RPMI8226 (cell line): ENCODE measurements around the gene UPF2.

ENCODE experiments used
- DNase-seq: peaks from one replicate; pipeline ENCODE4 v3.0.0-alpha.2; 2015

Gene UPF2

DNA sequence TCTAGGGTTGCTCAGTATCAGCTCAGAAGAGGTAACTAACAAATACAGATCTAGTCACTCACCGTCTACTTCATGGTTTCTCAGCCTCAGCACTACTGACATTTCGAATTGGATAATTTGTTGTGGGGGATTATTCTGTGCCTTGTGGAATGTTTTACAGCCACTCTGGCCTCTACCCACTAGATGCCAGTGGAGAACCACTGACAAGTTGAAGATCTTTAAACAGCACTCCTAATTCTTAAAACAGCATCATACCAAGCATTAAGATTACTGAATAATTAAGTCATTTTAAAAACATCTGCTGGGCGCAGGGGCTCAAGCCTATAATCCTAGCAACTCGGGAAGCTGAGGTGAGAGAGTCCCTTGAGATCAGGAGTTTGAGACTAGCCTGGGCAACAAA lies 82.6 kb downstream of the UPF2 start:
- no peak for DNase-seq

DNA sequence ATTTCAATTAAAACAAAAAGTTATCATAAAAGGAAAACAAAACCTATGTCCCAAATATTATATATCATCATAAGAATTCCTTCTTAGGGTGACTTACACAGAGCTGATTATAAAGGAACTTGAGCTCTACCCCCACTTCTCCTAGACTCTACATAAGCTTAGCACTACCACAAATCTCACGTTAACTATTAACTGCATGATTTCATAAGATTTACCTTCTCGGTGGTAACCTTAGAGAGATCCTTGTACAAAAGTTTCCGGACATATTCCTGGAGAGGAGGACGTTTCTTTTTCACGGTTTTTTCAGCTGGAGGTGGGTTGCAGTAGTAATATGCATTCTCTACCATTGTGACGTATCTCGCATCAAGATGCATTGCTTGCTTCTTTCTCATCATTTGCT lies 83.7 kb downstream of the UPF2 start:
- no peak for DNase-seq

DNA sequence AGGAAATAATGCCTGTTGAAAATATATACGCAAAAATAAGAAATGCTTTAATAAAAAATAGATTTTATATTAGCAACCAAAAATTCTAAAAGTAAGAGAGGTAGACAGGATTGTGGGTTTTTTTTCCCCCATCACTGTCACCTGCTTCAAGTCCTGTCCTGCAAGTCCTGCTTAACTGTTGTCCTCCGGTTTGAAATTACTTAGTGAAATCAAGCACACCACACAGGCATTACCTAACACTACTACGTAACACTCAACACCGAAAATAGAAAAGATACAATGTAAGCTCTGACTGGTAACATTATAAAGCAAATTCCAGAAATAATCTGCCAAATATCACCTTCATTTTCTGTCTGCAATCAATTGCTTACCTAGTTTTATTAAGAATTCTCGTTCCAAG lies 90.9 kb downstream of the UPF2 start:
- no peak for DNase-seq

DNA sequence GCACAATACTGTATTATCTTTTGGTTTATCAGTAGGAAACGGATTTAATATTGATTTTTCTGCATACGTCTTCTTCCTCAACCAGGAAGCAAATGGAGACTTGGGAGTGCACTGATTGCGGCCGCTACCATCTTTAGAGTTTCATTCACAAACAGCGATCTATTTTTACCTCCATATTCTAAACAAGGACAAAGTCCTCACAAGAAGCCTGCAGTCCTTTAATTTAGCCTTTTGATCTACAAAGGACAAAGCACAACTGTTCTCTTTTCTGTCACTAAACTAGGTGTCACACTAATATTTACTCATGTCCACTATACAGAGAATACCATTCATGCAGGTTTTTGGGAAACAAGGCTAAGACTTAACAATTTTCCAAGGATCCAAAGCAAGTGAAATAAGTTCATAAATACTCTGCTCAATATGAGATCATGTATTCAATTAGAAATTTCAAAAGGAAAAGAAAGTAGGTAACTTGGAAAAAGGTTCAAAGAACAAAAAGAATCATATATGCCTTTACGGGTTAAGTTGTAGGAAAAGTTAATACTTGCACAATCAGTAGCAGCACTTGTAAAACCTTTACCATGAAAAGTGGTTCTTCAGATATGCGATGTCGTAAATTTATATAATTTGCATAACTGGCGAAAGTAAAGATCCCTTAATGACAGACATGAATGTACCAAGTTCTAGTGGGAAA lies 92.1 kb downstream of the UPF2 start:
- no peak for DNase-seq

DNA sequence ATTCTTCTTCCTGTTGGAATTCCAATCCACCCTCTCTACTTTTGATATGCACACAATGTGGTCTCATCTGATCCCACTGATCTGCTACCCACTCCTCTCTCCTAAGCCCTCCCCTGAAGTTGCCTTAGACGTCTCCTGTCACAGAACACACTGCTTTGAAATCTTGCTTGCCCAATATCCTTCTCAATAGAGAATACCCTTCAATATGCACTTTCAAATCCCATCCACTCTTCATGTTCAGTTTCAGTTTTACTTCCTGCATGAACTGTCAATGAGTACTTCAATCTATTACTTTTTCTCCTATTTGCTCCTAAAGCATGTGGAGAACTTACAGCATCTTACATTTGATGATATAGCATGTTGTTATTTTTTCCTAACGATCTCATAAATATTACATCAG lies 93.5 kb downstream of the UPF2 start:
- DNase-seq: no peak

DNA sequence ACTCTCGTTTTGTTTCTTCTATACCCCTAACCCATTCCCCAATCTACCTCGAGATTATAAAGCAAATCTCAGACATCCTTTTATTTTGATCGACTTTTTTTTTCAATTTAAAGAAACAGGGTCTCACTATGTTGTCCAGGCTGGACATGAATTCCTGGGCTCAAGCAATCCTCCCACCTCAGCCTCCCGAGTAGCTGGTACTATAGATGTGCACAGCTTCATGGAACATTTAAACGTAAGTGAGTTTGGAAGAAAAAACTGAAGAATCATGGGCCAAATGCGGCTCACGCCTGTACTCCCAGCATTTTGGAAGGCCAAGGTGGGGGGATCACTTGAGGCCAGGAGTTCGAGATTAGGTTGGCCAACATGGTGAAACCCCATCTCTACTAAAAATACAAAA lies 96.0 kb downstream of the UPF2 start:
- no peak for DNase-seq

DNA sequence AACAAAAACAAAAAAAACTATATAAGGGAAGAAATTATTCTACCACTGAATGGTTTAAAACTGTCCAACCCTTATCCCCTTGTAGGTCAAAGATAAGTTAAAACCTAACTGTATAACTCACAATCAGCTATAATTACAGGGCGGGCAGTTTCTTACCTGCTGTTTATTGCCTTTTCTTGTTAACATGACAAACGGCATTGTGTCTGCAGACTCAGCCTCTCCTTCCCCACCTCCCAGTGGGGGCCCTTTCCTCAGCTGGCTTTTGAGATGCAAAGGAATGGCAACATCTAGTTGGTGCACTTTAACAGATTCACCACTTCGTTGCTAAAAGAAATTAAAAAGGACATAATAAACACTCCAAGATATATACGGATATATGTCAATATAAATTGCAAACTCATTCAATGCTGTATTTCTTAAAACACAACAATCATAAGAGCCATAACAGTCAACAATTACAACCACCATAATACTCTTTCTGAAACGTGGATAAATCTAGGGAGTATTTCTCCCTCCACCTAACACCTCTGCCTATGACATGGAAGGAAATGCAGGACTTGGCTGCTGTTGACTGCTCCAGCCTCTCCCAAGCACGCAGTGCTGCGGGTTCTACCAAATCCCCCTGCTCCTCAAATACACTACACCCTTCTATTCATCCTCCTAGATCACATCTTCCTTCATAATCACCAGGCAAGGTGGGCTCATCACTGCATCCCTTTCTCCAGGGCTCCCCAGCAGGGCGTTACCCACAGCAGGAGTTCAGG lies 106.0 kb downstream of the UPF2 start:
- DNase-seq: no peak

DNA sequence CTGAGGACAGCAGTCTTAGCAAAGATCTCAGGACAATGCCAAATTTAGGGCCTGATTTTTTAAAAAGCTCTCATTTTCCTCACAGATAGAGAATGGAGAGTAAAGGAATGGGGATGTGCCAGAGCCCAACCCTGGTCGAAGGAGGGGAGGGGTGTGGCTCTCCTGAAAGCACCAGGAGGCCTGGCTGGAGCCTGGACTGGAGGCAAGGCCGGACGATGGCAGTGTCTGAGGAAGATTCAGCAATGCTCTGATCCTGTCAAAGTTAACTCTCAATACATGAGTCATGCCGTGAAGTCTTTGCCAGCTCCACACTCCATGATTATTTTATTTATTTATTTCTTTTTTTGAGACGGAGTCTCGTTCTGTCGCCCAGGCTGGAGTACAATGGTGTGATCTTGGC lies 108.3 kb downstream of the UPF2 start:
- DNase-seq: no peak

DNA sequence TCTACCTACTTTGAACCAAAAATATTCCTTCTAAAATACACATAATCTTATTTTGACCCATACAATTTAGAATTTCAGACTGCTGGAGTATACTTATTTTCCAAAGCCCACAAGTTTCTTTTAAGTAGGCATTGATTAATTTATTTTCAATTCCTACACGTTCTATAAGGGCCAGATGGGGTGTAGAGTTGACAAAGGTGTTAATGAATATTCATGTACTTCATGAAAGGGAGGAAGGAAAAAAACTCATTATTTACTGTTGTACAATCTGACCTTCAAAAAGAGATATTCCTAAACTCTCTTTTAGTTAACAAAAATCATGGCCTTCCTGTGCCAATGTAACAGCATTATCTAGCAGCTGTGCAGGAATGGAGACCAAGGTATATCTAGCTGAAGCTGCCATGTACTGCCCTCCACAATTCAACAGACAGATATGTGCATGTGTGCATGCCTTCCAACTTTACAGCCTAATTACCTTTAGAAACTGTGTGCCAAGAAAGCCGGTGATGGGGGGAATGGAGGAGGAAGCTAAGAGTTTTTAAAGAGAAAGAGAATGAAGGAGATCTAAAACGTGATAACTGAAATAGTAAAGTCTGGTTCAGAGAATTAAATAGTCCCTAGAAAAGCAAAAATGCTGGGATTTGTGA lies 108.9 kb downstream of the UPF2 start:
- DNase-seq: no peak

DNA sequence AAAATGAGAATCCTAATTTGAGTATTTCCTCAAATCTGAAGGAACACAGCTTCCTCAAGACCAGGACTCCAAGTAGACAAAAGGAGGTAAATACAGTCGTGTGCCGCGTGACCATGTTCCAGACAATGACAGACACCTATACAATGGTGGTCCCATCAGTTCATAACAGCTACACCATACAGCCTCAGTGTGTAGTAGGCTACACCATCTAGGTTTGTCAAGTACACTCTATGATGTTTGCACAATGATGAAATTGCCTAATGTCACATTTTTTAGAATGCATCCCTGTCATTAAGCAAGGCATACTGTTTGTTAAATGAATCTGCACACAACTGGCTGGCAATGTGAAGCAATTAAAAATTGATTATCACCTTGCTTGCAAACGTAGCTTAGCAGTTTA lies 111.6 kb downstream of the UPF2 start:
- DNase-seq: no peak

DNA sequence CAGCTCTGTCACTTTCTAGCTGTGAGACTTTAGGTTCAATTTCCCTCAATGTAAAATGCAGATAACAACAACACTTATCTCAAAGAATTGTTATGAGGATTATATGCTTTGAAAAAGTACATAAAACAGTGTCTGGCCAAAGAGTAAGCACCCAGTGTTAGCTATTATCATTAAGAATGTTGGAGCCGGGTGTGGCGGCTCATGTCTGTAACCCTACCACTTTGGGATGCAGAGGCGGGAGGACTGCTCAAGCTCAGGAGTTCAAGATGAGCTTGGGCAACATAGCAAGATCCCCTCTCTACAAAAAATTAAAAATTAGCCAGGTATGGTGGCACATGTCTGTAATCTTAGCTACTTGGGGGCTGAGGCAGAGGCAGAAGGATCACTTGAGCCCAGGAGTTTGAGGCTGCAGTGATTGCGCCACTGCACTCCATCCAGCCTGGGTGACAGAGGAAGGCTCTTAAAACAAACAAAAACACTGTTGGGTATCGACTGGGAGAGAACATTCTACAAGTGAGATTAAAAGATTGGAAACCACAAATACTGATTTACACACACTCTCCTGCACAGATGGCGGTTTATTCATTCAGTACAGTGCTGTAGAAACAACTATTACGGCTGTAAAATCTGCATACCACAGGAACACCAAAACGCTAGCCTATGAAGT lies 112.2 kb downstream of the UPF2 start:
- no peak for DNase-seq

DNA sequence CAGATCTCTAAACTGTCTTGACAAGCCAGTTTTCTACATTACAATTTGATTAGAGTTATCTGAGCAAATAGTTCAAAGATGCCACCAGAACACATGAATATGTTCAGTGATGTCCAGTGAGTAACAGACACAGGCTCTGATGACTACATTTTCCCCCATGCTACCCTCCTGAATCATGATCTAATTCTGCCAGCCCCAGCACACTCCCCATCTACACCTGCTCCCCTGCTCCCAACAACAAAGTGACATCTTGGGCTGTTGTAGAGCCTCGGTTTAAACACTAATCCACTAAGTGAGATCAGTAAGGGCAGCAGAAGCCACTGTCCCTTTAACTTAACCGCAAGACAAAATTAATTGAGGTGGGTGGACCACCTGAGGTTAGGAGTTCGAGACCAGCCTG lies 114.9 kb downstream of the UPF2 start:
- DNase-seq: no peak

DNA sequence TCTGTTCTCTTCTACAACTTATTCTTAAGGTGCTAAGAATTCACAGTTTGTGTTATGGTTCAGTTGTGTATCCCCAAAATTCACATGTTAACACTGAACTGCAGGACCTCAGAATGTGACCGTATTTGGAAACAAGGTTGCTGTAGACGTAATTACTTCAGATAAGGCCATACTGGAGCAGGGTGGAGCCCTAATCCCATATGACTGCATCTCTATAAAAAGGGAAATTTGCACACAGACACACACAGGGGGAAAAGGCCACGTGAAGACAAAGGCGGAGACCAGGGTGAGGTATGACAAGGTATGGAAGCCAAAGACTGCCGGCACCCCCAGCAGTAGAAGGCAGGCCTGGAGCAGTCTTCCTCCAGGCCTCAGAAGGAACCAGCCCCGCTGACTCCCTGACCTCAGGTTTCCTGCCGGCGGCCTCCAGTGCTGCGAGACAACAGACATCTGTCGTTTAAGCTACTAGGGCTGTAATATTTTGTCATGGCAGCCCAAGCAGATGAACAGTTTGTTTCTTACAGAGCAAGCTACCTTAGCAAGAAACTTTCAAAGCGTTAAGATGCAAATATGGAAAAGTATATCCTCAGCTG lies 120.7 kb downstream of the UPF2 start:
- no peak for DNase-seq

DNA sequence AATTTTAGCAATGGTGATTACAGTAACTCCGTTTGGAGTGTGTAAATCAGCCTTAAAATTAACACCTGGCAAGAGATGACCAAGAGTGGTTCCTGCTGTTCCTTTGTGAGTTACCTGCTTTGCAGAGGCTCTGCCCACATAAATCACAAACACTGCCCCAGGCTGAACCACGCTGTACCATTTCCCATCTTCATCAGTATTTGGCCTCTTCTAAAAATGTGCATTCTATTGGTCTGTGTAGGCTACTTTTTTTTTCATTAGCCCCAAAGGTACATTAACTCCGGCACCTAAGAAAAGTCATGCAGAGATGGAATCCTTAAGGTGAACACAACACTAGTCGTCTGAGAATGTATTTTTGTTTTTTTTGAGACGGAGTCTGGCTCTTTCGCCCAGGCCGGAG lies 123.3 kb downstream of the UPF2 start:
- no peak for DNase-seq

DNA sequence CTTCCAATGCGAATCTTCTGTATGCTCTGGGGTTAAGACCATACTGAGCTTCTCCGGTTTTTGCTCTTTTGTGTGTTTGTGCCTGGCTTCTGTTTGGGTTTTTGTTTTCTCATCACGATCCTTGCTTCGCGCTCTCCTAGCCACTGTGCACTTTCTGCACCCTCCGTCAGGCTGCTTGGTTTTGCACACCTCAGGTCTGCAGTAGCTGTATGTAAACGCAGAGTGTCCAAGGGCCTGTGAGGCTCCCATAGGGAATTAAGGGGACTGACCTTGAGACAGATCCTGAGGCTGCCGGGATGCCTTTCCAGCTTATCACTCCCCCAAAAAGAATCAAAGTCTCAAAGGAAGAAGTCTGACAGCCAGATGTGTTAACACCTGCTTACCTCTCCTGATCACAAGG lies 124.2 kb downstream of the UPF2 start:
- DNase-seq: no peak

DNA sequence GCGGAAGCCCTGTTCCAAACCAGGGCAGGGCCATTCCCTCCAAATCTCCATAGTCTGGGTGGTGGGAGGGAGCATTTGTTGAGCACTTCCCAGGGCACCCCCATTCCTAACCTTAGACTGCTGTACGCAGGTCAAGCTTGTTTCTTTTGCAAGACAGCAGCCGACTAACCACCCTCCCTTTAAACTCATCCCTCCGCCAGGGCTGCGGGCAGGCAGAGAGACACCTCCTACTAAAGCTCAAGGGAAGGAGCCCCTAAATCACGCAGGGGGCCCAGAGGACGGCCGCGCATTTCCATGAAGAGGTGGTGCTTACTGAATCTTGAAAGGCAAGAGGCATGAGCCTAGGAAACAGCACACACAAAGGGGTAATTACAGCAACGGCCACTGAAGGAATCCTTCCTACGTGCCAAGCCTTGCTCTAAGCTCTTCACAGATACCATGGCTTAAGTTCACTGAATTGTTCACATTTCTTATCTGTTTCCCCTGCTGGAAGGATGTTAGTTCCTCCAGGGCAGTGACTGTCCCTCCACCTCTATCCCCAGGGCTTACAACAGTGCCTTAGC lies 129.4 kb downstream of the UPF2 start:
- DNase-seq: no peak

DNA sequence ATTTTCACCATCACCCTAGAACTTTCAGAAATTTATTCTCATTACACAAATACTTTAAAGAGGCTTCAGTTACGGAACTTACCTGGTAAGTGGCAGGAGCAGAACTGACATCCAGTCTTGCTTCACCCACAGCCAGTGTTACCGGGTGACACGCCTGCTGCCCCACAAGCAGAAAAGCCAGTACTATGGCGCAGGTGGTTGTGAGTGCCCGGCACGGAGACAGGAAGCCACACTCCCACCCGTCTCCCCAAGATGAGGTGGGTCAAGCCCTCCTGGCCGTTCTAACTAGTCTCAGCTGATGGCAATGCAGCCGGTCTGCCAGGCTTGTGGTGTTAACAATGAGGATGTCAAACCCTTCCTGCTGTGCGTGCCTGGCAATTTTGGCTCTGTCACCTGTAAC lies 132.5 kb downstream of the UPF2 start:
- no peak for DNase-seq

DNA sequence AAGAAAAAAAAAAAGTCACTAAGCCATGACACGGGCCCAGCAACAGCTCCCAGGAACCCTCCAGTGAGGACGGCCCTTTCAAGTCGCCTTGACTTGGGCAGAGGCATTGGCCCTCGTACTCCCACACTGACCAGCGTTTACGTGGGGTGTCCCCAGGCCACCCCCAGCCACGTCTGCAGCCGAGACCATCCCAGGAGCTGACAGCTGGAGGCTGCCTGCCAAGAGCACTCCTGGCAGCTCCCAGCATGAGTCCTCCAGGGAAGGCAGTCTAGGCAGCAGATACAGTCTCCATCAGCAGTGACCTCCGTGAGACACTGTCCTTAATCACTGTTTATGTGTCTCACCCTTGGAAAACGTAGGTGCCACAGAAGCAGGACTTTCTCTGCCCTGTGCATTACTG lies 133.0 kb downstream of the UPF2 start:
- DNase-seq: no peak

DNA sequence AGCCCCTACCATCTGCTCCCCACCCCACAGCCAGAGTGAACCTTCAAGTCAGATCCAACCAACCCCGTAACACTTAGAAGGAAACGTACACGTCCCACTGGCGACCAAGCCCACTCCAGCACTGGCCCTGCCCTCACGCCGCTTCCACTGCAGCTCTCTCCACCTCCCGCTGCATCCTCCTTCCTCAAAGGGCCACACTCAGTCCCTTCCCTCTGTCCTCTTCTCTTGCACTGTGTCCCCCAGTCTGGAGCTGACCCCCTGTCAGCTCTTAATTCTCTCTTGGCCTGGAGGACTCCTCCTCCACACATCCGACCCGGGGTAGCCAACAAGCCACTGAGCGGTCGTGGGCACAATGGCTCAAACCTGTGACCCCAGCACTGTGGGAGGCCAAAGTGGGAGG lies 133.6 kb downstream of the UPF2 start:
- no peak for DNase-seq

DNA sequence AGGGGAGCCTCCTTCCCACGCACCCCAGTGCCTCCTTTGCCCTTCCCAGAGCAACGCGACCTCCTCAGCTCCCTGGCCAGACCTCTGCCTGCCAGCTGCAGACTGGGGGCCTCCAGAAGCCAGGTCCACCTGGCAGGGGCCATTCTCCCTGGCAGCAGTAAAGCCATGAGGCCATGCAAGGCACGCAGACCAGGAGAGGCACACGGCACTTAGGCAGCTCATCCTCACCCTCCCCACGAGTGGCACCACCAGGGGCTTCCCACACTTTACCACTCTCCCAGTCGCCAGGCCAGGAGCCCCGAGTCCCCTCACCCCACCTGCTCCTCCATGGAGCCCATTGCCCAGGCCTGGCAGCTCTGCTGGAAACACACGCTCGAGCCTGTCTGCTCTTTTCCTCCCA lies 134.1 kb downstream of the UPF2 start:
- DNase-seq: no peak

DNA sequence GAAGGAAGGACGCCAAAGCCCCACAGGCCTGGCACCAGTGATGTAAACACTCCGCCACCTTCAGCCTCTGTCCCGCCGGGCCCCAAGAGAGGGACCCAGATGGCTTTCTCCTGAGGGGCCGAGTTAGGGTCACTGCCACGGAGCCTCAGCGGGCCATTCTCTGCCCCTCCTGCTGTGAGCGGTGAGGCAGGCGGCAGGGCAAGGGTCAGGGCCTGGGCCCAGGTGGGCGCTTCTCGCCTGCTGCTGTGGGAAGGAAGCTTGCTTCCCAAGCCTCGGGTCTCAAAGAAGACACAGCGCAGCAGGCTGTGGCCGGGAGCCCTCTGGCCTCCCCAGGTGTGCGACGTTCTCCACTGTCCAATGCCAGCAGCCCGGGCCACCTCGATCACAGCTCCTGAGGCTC lies 134.7 kb downstream of the UPF2 start:
- no peak for DNase-seq

DNA sequence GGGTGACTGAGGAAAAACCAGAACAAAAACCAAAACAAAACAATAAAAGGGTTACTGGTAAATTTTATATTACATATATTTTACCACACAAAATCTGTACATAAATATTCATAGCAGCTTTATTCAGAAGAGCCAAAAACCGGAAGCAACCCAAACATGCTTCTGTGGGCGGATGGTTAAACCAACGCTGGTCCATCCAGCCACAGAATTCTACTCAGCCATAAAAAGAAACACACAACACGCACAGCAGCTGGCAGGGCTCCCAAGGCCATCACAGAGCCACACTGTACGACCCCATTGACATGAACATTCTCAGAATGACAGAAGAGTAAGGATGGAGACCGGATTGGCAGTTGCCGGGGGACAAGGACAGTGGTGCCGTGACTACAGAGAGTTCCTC lies 135.9 kb downstream of the UPF2 start:
- no peak for DNase-seq

DNA sequence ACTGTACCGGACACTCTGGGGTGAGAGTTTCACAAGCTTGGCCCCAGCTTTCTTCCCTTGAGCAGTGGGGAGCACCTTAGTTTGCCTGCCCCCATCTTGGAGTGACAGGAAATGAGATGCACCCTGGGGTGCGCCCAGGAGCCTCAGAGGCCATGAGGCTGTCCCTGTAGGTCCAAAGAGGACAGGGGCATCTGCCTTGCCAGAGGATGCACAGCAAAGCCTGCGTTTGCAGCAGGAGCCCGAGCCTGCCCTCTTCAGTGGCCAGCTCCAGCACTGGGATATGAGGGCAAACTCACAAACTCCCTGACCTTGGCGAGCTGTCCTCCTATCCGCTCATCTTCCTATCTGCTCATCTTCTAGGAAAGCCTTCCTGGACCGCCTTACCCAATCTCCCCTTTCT lies 140.0 kb downstream of the UPF2 start:
- no peak for DNase-seq
